ENCODE measurements around the gene AADACL4. TPM values are rescaled to one million over a fixed set of nuclear protein-coding genes. Genes with fewer than 3 reads are reported as not detected.

Gene AADACL4
- polyA plus RNA-seq, 1 donor (not counting 4 experiments of a cell fraction or from before 2014, with no cell fraction given), result not detected

GRCh38 chr1:12703821-12704451 is 60.1 kb downstream of the AADACL4 start:
- Histone ChIP-seq H3K36me3 (ENCODE audit: control insufficient read depth in 2 of 2, extremely low read depth in 1 of 2, insufficient read depth in 2 of 2, low read length in 2 of 2) (no peaks in the 10 kb centered on the region), H4K20me1 (ENCODE audit: control insufficient read depth, extremely low read depth, insufficient read depth, low read length) (no peaks in the 10 kb centered on the region), H3K9me3 (ENCODE audit: control insufficient read depth, low read depth, low read length) (peaks cover 3% of the 10 kb centered on the region), H2AFZ (ENCODE audit: control insufficient read depth, low read length) (no peak overlapping the region), H3K4me2 (ENCODE audit: control insufficient read depth, extremely low read depth, insufficient read depth, low read depth, low read length) (no peak overlapping the region), H3K4me3 (ENCODE audit: control insufficient read depth in 2 of 3, extremely low read depth in 1 of 3, insufficient read depth in 2 of 3, low read depth in 1 of 3, low read length in 3 of 3) (no peak overlapping the region), H3K9ac (ENCODE audit: control insufficient read depth, extremely low read depth, insufficient read depth, low read length) (no peak overlapping the region), H3K9me1 (ENCODE audit: control insufficient read depth, extremely low read depth, insufficient read depth, low read length) (no peaks in the 10 kb centered on the region), H3K27me3 (ENCODE audit: control insufficient read depth, extremely low read depth, insufficient read depth, low read length) (no peaks in the 10 kb centered on the region), H3K79me2 (ENCODE audit: control insufficient read depth, insufficient read depth, low read length) (no peaks in the 10 kb centered on the region), H3K4me1 (ENCODE audit: control insufficient read depth, extremely low read depth, insufficient read depth, low read length) (no peaks in the 10 kb centered on the region), H3K27ac (ENCODE audit: control insufficient read depth, insufficient read depth, low read length) (no peak overlapping the region)
- FAIRE-seq (no peak), DNase-seq (ENCODE audit: low read depth, low spot score) (no peak)
- no peak for TF ChIP-seq EZH2 (IDR thresholded peaks at IDR 0.05; ENCODE audit: low read length)
- TF ChIP-seq, protein P1, sequence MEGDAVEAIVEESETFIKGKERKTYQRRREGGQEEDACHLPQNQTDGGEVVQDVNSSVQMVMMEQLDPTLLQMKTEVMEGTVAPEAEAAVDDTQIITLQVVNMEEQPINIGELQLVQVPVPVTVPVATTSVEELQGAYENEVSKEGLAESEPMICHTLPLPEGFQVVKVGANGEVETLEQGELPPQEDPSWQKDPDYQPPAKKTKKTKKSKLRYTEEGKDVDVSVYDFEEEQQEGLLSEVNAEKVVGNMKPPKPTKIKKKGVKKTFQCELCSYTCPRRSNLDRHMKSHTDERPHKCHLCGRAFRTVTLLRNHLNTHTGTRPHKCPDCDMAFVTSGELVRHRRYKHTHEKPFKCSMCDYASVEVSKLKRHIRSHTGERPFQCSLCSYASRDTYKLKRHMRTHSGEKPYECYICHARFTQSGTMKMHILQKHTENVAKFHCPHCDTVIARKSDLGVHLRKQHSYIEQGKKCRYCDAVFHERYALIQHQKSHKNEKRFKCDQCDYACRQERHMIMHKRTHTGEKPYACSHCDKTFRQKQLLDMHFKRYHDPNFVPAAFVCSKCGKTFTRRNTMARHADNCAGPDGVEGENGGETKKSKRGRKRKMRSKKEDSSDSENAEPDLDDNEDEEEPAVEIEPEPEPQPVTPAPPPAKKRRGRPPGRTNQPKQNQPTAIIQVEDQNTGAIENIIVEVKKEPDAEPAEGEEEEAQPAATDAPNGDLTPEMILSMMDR (optimal IDR thresholded peaks at IDR 0.05 in 1 of 3, IDR thresholded peaks at IDR 0.05 in 1 of 3, conservative IDR thresholded peaks at IDR 0.05 in 1 of 3; ENCODE audit: extremely low read depth in 1 of 3, insufficient read depth in 2 of 3, low read length in 3 of 3), result no peak
- dilution Hi-C loops (cut with MboI; ENCODE audit: extremely low pct_ligation_motif_present, low sequenced_read_pairs), result no loop called here

DNA sequence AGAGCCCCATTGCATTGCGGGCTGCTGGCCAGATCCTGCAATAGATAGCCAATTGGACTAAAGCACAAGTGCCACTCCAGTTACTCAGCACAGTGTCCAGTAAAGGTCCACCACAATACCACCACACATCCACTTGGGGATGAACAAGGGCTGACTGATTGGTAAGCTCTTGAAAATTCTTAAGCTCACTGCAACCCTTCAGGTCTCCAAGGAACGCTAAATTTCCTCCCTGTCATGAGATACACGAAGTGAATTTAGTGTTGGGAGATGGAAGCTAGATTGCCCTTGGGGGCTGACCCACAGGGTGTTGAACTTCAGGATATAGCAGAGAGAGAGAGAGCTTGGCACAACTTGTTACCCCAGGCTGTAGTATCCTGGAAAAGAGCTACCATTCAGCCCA is 62.2 kb downstream of the AADACL4 start:
- H3K9me1 ChIP-seq (ENCODE audit: control insufficient read depth, extremely low read depth, insufficient read depth, low read length), result no peaks in the 10 kb centered on the region
- H2AFZ ChIP-seq (ENCODE audit: control insufficient read depth, low read length), result no peak overlapping the region
- H4K20me1 ChIP-seq (ENCODE audit: control insufficient read depth, extremely low read depth, insufficient read depth, low read length), result no peaks in the 10 kb centered on the region
- no peak overlapping the region for H3K4me2 ChIP-seq (ENCODE audit: control insufficient read depth, extremely low read depth, insufficient read depth, low read depth, low read length)
- dilution Hi-C loops (cut with MboI; ENCODE audit: extremely low pct_ligation_motif_present, low sequenced_read_pairs), result no loop called here
- no peaks in the 10 kb centered on the region for H3K36me3 ChIP-seq (ENCODE audit: control insufficient read depth in 2 of 2, extremely low read depth in 1 of 2, insufficient read depth in 2 of 2, low read length in 2 of 2)
- no peak overlapping the region for H3K27ac ChIP-seq (ENCODE audit: control insufficient read depth, insufficient read depth, low read length)
- peaks cover 3% of the 10 kb centered on the region for H3K9me3 ChIP-seq (ENCODE audit: control insufficient read depth, low read depth, low read length)
- FAIRE-seq (no peak), DNase-seq (ENCODE audit: low read depth, low spot score) (no peak)
- peaks cover 3% of the 10 kb centered on the region for H3K4me1 ChIP-seq (ENCODE audit: control insufficient read depth, extremely low read depth, insufficient read depth, low read length)
- H3K4me3 ChIP-seq (ENCODE audit: control insufficient read depth in 2 of 3, extremely low read depth in 1 of 3, insufficient read depth in 2 of 3, low read depth in 1 of 3, low read length in 3 of 3), result no peak overlapping the region
- no peaks in the 10 kb centered on the region for H3K27me3 ChIP-seq (ENCODE audit: control insufficient read depth, extremely low read depth, insufficient read depth, low read length)
- TF ChIP-seq, protein P1 (optimal IDR thresholded peaks at IDR 0.05 in 1 of 3, IDR thresholded peaks at IDR 0.05 in 1 of 3, conservative IDR thresholded peaks at IDR 0.05 in 1 of 3; ENCODE audit: extremely low read depth in 1 of 3, insufficient read depth in 2 of 3, low read length in 3 of 3), result no peak
- TF ChIP-seq EZH2 (IDR thresholded peaks at IDR 0.05; ENCODE audit: low read length), result no peak
- no peaks in the 10 kb centered on the region for H3K79me2 ChIP-seq (ENCODE audit: control insufficient read depth, insufficient read depth, low read length)
- no peak overlapping the region for H3K9ac ChIP-seq (ENCODE audit: control insufficient read depth, extremely low read depth, insufficient read depth, low read length)

All from keratinocyte (primary cell).